GM23248 (cell line): Measurements from ENCODE around the gene PLPP7. TPM values are rescaled to one million over a fixed set of nuclear protein-coding genes. Genes with fewer than 3 reads are reported as not detected.
A peak's percentile ranks its signal among the peaks of the same experiment; 100 is the strongest.

ENCODE experiments used
- DNase-seq: peaks from one replicate; pipeline ENCODE4 v3.0.0-alpha.2; 2015
- H2AFZ ChIP-seq: fragments of 200-600 bp; sonication (generic); 2 replicates; pipeline ENCODE4 v1.6.1; 2016; ENCODE audit warnings: antibody characterized with exemption
- H3F3A ChIP-seq: fragments of 200-600 bp; sonication (generic); 2 replicates; pipeline ENCODE4 v1.6.1; 2016; ENCODE audit warnings: mild to moderate bottlenecking, antibody characterized with exemption, mixed run types; ENCODE audit not compliant: insufficient read depth
- H3K27ac ChIP-seq: fragments of 200-600 bp; sonication (generic); 2 replicates; pipeline ENCODE4 v1.5.1; 2016; ENCODE audit warnings: mild to moderate bottlenecking
- H3K27me3 ChIP-seq: fragments of 200-600 bp; sonication (generic); replicated peaks from 2 replicates; pipeline ENCODE4 v1.6.1; 2016; ENCODE audit warnings: mild to moderate bottlenecking; ENCODE audit not compliant: insufficient read depth
- H3K36me3 ChIP-seq: fragments of 200-600 bp; sonication (generic); 2 replicates; pipeline ENCODE4 v1.6.1; 2016; ENCODE audit warnings: low read depth, mild to moderate bottlenecking
- H3K4me1 ChIP-seq: fragments of 200-600 bp; sonication (generic); 2 replicates; pipeline ENCODE4 v1.6.1; 2016; ENCODE audit warnings: mild to moderate bottlenecking; ENCODE audit not compliant: insufficient read depth
- H3K4me2 ChIP-seq: fragments of 200-600 bp; sonication (generic); one replicate; pipeline ENCODE4 v1.6.1; 2016; ENCODE audit warnings: mild to moderate bottlenecking; ENCODE audit not compliant: unreplicated experiment
- H3K4me3 ChIP-seq: fragments of 200-600 bp; sonication (generic); 2 replicates; pipeline ENCODE4 v1.5.1; 2016; ENCODE audit warnings: mild to moderate bottlenecking
- H3K79me2 ChIP-seq: fragments of 200-600 bp; sonication (generic); 2 replicates; pipeline ENCODE4 v1.6.1; 2016; ENCODE audit warnings: mild to moderate bottlenecking; ENCODE audit not compliant: insufficient read depth
- H3K9ac ChIP-seq: fragments of 200-600 bp; sonication (generic); 2 replicates; pipeline ENCODE4 v1.6.1; 2016; ENCODE audit warnings: mild to moderate bottlenecking
- H3K9me2 ChIP-seq: fragments of 200-600 bp; sonication (generic); 2 replicates; pipeline ENCODE4 v1.6.1; 2016; ENCODE audit warnings: mixed run types, mild to moderate bottlenecking, moderate library complexity; ENCODE audit not compliant: insufficient read depth
- H3K9me3 ChIP-seq: fragments of 200-600 bp; sonication (generic); one replicate; pipeline ENCODE4 v1.6.1; 2017; ENCODE audit warnings: low read depth
- H4K20me1 ChIP-seq: fragments of 200-600 bp; sonication (generic); 2 replicates; pipeline ENCODE4 v1.6.0; 2016; ENCODE audit not compliant: insufficient read depth
- EZH2 ChIP-seq: fragments of 200-600 bp; sonication (generic); IDR thresholded peaks from 2 replicates; pipeline ENCODE4 v1.6.1; 2018; ENCODE audit warnings: antibody characterized with exemption, mild to moderate bottlenecking; ENCODE audit not compliant: insufficient read depth, poor library complexity, severe bottlenecking
- EZH2phosphoT487 ChIP-seq: fragments of 200-600 bp; sonication (generic); IDR thresholded peaks from 2 replicates; pipeline ENCODE4 v1.6.1; 2018; ENCODE audit warnings: antibody characterized with exemption, moderate library complexity, mild to moderate bottlenecking, low read depth; ENCODE audit not compliant: insufficient read depth
- WGBS, 2 experiments: methylation state at CpG; one replicate each; pipeline ENCODE4 v1.1.6; 2015 to 2017; ENCODE audit warnings: low lambda C conversion rate in 2 of 2, low coverage in 1 of 2; ENCODE audit errors: missing lambda C conversion rate in 2 of 2; 5-methylcytosine and 5-hydroxymethylcytosine counted together
- in situ Hi-C: fragments of 300-500 bp; cut with MboI; formaldehyde crosslinking; loops from 2 replicates; pipeline ENCODE4 v1.15.0; 2020
- polyA plus RNA-seq: library from polyadenylated mRNA; unstranded; fragments of >200 nt; fragmentation: Nextera tagmentation; extraction: Ambion mirVana; gene quantifications from 2 replicates; pipeline ENCODE4 v1.2.1, GENCODE V29; 2016
- total RNA-seq: library from RNA; depleted of rRNA; stranded (reverse); fragments of >200 nt; shearing (Covaris generic); gene quantifications from 2 replicates; pipeline ENCODE4 v1.2.3, GENCODE V29; 2014

Gene PLPP7
- total and polyA plus RNA-seq, 2 experiments from 2014 or later, result 0.32 to 0.65 TPM

DNA sequence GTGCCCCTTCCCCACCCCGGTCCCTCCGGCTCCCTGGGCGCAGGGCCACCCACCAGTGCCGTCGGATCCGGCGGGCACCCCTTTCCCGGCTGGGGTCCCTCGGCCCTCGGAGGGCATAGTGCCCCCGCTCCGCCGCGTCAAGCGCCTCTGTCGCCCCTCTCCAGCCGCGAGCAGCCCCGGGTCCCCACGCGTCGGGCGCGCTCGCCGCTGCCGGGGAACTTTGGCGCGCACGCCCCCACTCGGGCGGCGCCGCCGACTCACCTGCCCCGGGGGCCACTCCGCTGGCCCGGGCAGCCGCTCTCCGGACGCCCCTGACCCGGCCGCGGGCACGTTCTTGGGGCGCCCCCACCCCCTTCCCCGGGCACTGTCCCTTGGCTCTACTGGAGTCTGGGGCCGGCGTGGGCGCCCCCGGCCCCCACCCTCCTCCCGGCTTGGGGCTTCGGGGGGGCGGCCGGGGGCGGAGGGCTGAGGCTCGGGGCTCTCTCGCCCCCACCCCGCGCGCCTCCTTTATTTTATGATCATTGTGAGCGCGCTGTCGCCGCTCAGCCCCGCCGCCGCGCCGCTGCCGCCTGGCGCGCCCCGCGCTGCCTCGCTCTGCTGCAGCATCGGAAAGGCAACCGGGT is 12.1 kb upstream of the PLPP7 start:
- Histone ChIP-seq H3F3A (no peaks in the 10 kb centered on the region), H3K79me2 (no peaks in the 10 kb centered on the region), H3K4me3 (peak overlapping the region; percentile 81), H2AFZ (peak overlapping the region; percentile 91), H3K27ac (no peak overlapping the region), H3K9ac (peak overlapping the region; percentile 54; the same call in 1 of the 2 replicates), H3K9me2 (no peaks in the 10 kb centered on the region), H3K4me1 (no peaks in the 10 kb centered on the region), H3K9me3 (no peaks in the 10 kb centered on the region), H4K20me1 (no peaks in the 10 kb centered on the region), H3K4me2 (peak overlapping the region; percentile 78), H3K36me3 (no peaks in the 10 kb centered on the region), H3K27me3 (peaks cover 20% of the 10 kb centered on the region; the same call in 1 of the 2 replicates)
- in situ Hi-C loops, result no loop called here
- no peak for DNase-seq
- WGBS, 2 experiments, result 1 to 2% methylated on average over 33 to 65 of the region's 78 CpGs
- TF ChIP-seq EZH2phosphoT487, result no peak
- TF ChIP-seq EZH2, result no peak

DNA sequence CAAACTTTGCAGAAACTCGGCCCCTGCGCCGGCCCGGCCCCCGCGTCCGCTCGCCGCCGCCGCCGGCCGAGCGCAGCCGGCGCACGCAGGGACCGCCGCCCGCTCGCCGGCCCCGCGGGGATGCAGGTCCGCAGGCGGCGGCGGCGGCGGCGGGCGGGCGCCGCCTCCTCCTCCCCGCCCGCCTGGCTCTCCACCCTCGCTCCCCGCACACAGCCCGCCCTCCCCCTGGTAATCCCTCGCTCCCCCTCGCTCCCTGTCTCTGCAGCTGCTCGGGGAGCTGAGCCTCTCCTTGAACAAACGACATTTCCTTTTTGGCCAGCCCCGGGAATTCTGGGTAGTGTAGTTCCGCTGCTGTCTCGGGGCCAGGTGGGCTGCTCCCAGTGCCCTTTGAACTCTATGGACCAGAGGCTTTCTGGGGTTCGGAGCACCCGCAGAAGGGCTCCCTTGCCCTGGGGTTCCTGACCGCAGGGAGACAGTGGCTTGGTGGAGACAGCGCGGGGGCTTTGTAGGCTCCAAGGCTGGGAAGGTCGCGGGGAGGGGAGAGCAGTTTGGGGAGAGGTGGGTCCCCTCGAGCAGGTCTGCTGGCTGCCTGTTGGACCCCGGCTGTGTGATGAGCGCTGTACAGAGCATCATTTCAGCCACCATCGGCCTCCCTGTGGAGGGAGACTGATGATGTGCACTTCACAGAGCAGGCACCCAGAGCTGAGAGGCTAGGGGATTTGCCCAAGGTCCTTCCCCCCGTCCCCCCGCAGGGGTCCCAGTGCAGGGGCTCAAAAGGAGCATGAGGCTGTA is 11.4 kb upstream of the PLPP7 start:
- Histone ChIP-seq H3K36me3 (no peaks in the 10 kb centered on the region), H4K20me1 (no peaks in the 10 kb centered on the region), H3K79me2 (no peaks in the 10 kb centered on the region), H3F3A (no peaks in the 10 kb centered on the region), H3K4me3 (peak overlapping the region; percentile 81), H3K9me2 (no peaks in the 10 kb centered on the region), H3K27me3 (peaks cover 26% of the 10 kb centered on the region), H3K9ac (peak overlapping the region; percentile 54; the same call in 1 of the 2 replicates), H2AFZ (peak overlapping the region; percentile 91), H3K4me2 (no peak overlapping the region), H3K9me3 (no peaks in the 10 kb centered on the region), H3K27ac (no peak overlapping the region), H3K4me1 (no peaks in the 10 kb centered on the region)
- in situ Hi-C loops, result no loop called here
- WGBS, 2 experiments, result 8 to 9% methylated on average over 38 to 49 of the region's 59 CpGs
- DNase-seq, result peak; percentile 88
- no peak for TF ChIP-seq EZH2
- TF ChIP-seq EZH2phosphoT487, result no peak

DNA sequence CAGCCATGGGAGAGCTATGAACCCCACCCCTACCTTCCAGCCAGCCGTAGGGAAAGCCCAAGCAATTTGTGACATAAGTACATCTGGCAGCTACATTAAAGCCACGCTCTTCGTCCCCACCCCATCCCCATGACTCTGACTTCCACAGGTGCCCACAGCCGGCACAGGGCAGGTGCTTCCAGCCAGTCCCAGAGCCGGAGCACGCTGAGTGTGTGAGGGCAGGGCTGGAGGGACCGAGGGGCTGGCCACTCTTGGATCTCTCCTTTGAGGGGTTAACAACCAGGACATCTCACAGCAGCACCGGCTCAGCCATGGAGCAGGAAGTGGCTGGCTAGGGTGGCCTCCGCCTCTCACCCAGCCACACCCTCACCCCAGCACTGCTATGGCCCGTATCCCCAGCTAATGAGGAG is 10.8 kb upstream of the PLPP7 start:
- Histone ChIP-seq H3K4me3 (no peak overlapping the region), H2AFZ (peak overlapping the region; percentile 41; the same call in 1 of the 2 replicates), H3K27ac (no peak overlapping the region), H3K27me3 (peaks cover 30% of the 10 kb centered on the region), H3K79me2 (no peaks in the 10 kb centered on the region), H3F3A (no peaks in the 10 kb centered on the region), H3K4me1 (no peaks in the 10 kb centered on the region), H4K20me1 (no peaks in the 10 kb centered on the region), H3K9ac (no peak overlapping the region), H3K9me2 (no peaks in the 10 kb centered on the region), H3K9me3 (no peaks in the 10 kb centered on the region), H3K4me2 (no peak overlapping the region), H3K36me3 (no peaks in the 10 kb centered on the region)
- no peak for DNase-seq
- 55 to 61% methylated on average over 10 of the region's 10 CpGs for WGBS, 2 experiments
- TF ChIP-seq EZH2phosphoT487 (no peak), EZH2 (no peak)
- in situ Hi-C loops, result no loop called here

DNA sequence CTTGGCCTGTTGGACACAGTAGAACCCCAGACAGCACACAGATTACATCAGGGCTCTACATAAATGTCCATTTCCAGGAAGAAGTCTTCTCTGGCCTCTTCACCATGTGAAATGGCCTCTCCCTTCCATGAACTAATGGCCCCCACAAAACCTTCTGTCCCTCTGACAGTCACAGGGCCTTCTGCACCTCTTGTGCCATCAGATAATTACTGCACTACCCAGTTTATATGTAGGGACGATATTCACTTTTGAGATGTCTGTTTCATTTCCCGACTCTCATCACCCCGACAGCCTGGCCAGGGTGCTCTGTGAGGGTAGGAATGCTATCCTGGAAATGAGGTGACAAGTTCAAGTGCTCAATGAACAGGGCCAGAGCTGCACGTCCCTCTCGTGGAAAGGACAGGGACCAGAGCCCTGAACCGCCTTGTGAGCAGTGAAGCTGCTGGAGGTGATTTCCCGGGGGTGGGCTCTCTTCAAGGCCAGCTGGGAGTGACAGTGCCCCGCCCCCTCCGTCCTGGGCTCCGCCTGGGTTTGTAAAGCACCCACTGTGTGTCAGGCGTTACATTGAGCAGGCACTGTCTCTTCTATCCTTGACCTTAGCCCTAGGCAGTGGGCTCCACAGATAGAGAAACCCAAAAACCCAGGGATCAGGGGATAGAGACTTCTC is 10.2 kb upstream of the PLPP7 start:
- H3K27ac ChIP-seq, result no peak overlapping the region
- H3K4me1 ChIP-seq, result no peaks in the 10 kb centered on the region
- no peaks in the 10 kb centered on the region for H3K36me3 ChIP-seq
- TF ChIP-seq EZH2, result no peak
- TF ChIP-seq EZH2phosphoT487, result no peak
- in situ Hi-C loops, result no loop called here
- no peak overlapping the region for H3K4me3 ChIP-seq
- H3K9me2 ChIP-seq, result no peaks in the 10 kb centered on the region
- H3K9ac ChIP-seq, result no peak overlapping the region
- 45 to 50% methylated on average over 11 of the region's 11 CpGs for WGBS, 2 experiments
- H3K27me3 ChIP-seq, result peaks cover 30% of the 10 kb centered on the region
- no peak for DNase-seq
- H4K20me1 ChIP-seq, result no peaks in the 10 kb centered on the region
- H3K9me3 ChIP-seq, result no peaks in the 10 kb centered on the region
- H2AFZ ChIP-seq, result peak overlapping the region; percentile 41; the same call in 1 of the 2 replicates
- no peaks in the 10 kb centered on the region for H3F3A ChIP-seq
- H3K4me2 ChIP-seq, result no peak overlapping the region
- no peaks in the 10 kb centered on the region for H3K79me2 ChIP-seq
